OCI-LY7 (cell line): ENCODE results near the gene WBP4.

Experiments used
- EZH2phosphoT487 ChIP-seq: fragments of 200-600 bp; sonication (generic); IDR thresholded peaks from 2 replicates; pipeline ENCODE4 v1.6.1; 2018; ENCODE audit warnings: low read depth, borderline replicate concordance, mild to moderate bottlenecking, mixed run types, antibody characterized with exemption, low read length, moderate library complexity, mixed read lengths
- TF ChIP-seq, protein P1 (sequence below): fragments of 200-600 bp; sonication (generic); conservative IDR thresholded peaks from 2 replicates; pipeline ENCODE4 v1.5.1; 2014; ENCODE audit warnings: mild to moderate bottlenecking, antibody characterized with exemption, low read length, moderate library complexity, mixed read lengths

DNA sequence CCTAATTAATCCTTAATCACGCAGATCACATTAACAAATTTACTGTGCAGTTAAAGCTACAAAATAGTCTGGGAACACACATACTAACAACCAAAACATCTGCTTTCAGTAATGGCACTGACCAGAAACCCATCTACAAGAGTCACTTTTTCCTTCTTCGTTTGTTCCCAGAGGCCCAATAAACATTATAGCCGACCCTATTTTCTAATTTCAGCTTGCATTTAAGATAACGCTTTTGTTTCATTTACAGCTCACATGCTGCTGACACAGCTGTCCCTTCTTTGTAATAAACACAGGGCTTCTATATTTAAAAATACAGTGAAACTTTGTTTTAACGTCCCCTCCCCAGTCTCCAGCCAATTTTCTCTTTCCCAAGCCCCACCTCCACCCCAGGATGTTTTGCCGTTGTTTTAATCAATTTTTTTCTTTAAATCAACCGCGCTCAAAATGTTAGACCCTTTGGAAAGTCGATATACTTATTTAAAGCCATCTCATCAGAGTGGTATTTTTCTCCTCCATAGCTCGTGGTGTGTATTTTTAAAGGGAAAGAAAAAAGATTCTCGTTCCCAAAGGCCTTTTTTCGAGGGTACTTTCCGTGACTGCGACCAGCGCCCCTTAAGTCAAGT lies 1.7 kb upstream of the WBP4 start:
- TF ChIP-seq, protein P1, sequence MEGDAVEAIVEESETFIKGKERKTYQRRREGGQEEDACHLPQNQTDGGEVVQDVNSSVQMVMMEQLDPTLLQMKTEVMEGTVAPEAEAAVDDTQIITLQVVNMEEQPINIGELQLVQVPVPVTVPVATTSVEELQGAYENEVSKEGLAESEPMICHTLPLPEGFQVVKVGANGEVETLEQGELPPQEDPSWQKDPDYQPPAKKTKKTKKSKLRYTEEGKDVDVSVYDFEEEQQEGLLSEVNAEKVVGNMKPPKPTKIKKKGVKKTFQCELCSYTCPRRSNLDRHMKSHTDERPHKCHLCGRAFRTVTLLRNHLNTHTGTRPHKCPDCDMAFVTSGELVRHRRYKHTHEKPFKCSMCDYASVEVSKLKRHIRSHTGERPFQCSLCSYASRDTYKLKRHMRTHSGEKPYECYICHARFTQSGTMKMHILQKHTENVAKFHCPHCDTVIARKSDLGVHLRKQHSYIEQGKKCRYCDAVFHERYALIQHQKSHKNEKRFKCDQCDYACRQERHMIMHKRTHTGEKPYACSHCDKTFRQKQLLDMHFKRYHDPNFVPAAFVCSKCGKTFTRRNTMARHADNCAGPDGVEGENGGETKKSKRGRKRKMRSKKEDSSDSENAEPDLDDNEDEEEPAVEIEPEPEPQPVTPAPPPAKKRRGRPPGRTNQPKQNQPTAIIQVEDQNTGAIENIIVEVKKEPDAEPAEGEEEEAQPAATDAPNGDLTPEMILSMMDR = no peak
- no peak for TF ChIP-seq EZH2phosphoT487
